HEK293 (cell line): ENCODE data around the gene EXOC3.

ENCODE experiments used
- CTCF ChIA-PET: fragments of 350-600 bp; formaldehyde crosslinking; extraction: SDS; loops from one replicate; lab custom pipeline; 2021; ENCODE audit warnings: antibody characterized with exemption; lab: Yijun Ruan, JAX
- POLR2A ChIA-PET: fragments of 300-600 bp; formaldehyde crosslinking; extraction: SDS; loops from one replicate; lab custom pipeline; 2020; ENCODE audit warnings: antibody characterized with exemption, inconsistent platforms; lab: Yijun Ruan, JAX
- H3K27ac ChIP-seq: fragments of 200-500 bp; sonication (Bioruptor generic); 2 replicates; pipeline ENCODE4 v1.5.1; 2014; ENCODE audit warnings: low read depth, low read length, control low read depth, inconsistent platforms; ENCODE audit errors: extremely low read depth
- H3K36me3 ChIP-seq, 2 experiments: fragments of 200-500 bp in 1 of 2; sonication (Bioruptor generic) in 1 of 2; 1 replicate in 1 of 2; 2 replicates in 1 of 2; pipeline ENCODE4 v1.5.1; 2014 to 2017; ENCODE audit warnings: inconsistent platforms in 2 of 2, low read length in 2 of 2; ENCODE audit not compliant: control insufficient read depth in 2 of 2, insufficient read depth in 1 of 2
- H3K4me1 ChIP-seq: fragments of 200-500 bp; sonication (Bioruptor generic); 2 replicates; pipeline ENCODE4 v1.5.1; 2014; ENCODE audit warnings: mild to moderate bottlenecking, low read length, inconsistent platforms; ENCODE audit not compliant: control insufficient read depth, insufficient read depth
- H3K4me3 ChIP-seq: 2 replicates; pipeline ENCODE4 v1.5.1; 2011; ENCODE audit warnings: low read depth, mild to moderate bottlenecking, control low read depth, low read length, moderate library complexity
- H3K9me3 ChIP-seq: fragments of 200-500 bp; sonication (Bioruptor generic); 2 replicates; pipeline ENCODE4 v1.5.1; 2014; ENCODE audit warnings: low read depth, low read length, inconsistent platforms; ENCODE audit not compliant: control insufficient read depth, insufficient read depth
- EGR2 ChIP-seq: fragments of 450-650 bp; formaldehyde crosslinking; IDR thresholded peaks from 2 replicates; pipeline ENCODE4 v1.5.1; 2016; ENCODE audit warnings: low read depth, missing biosample characterization, missing genetic modification characterization
- GFI1B ChIP-seq: fragments of 450-650 bp; formaldehyde crosslinking; IDR thresholded peaks from 2 replicates; pipeline ENCODE4 v1.5.1; 2016; ENCODE audit warnings: missing biosample characterization, missing genetic modification characterization
- IKZF3 ChIP-seq: fragments of 450-650 bp; IDR thresholded peaks from 2 replicates; pipeline ENCODE4 v1.5.0; 2018; ENCODE audit warnings: missing biosample characterization, mild to moderate bottlenecking, missing genetic modification characterization, moderate library complexity
- KLF9 ChIP-seq: fragments of 450-650 bp; formaldehyde crosslinking; IDR thresholded peaks from 2 replicates; pipeline ENCODE4 v1.5.1; 2016; ENCODE audit warnings: missing biosample characterization, missing genetic modification characterization, low read depth
- PATZ1 ChIP-seq: fragments of 450-650 bp; formaldehyde crosslinking; IDR thresholded peaks from 2 replicates; pipeline ENCODE4 v1.5.1; 2016; ENCODE audit warnings: missing biosample characterization, missing genetic modification characterization
- PRDM1 ChIP-seq: fragments of 450-650 bp; formaldehyde crosslinking; IDR thresholded peaks from 2 replicates; pipeline ENCODE4; 2016; ENCODE audit warnings: missing biosample characterization, missing genetic modification characterization
- REST ChIP-seq: fragments of 450-650 bp; formaldehyde crosslinking; IDR thresholded peaks from 2 replicates; pipeline ENCODE4 v1.5.1; 2016; ENCODE audit warnings: missing biosample characterization, missing genetic modification characterization
- ZBTB11 ChIP-seq: fragments of 450-650 bp; formaldehyde crosslinking; conservative IDR thresholded peaks from 2 replicates; pipeline ENCODE4 v1.5.1; 2016; ENCODE audit warnings: low read depth, missing biosample characterization, missing genetic modification characterization
- ZBTB8A ChIP-seq: fragments of 450-650 bp; formaldehyde crosslinking; IDR thresholded peaks from 2 replicates; pipeline ENCODE4 v1.5.1; 2016; ENCODE audit warnings: missing biosample characterization, missing genetic modification characterization
- ZEB2 ChIP-seq: fragments of 450-650 bp; formaldehyde crosslinking; IDR thresholded peaks from 2 replicates; pipeline ENCODE4 v1.5.1; 2016; ENCODE audit warnings: missing biosample characterization, missing genetic modification characterization
- ZFHX2 ChIP-seq: fragments of 450-650 bp; formaldehyde crosslinking; conservative IDR thresholded peaks from 2 replicates; pipeline ENCODE4 v1.5.1; 2016; ENCODE audit warnings: missing biosample characterization, missing genetic modification characterization
- ZNF121 ChIP-seq: fragments of 450-650 bp; formaldehyde crosslinking; IDR thresholded peaks from 2 replicates; pipeline ENCODE4 v1.5.1; 2016; ENCODE audit warnings: missing biosample characterization, missing genetic modification characterization
- ZNF133 ChIP-seq: fragments of 450-650 bp; formaldehyde crosslinking; IDR thresholded peaks from 2 replicates; pipeline ENCODE4 v1.5.1; 2016; ENCODE audit warnings: missing biosample characterization, missing genetic modification characterization
- ZNF146 ChIP-seq: fragments of 450-650 bp; formaldehyde crosslinking; IDR thresholded peaks from 2 replicates; pipeline ENCODE4 v1.5.1; 2016; ENCODE audit warnings: missing biosample characterization, missing genetic modification characterization
- ZNF423 ChIP-seq: fragments of 450-650 bp; formaldehyde crosslinking; IDR thresholded peaks from 2 replicates; pipeline ENCODE4 v1.5.1; 2016; ENCODE audit warnings: missing biosample characterization, missing genetic modification characterization
- ZNF449 ChIP-seq: fragments of 450-650 bp; formaldehyde crosslinking; IDR thresholded peaks from 2 replicates; pipeline ENCODE4 v1.5.1; 2017; ENCODE audit warnings: missing biosample characterization, mild to moderate bottlenecking, missing genetic modification characterization, moderate library complexity
- ZNF561 ChIP-seq: fragments of 450-650 bp; IDR thresholded peaks from 2 replicates; pipeline ENCODE4 v1.5.1; 2018; ENCODE audit warnings: missing biosample characterization, missing genetic modification characterization, borderline replicate concordance
- ZNF621 ChIP-seq: fragments of 450-650 bp; formaldehyde crosslinking; IDR thresholded peaks from 2 replicates; pipeline ENCODE4 v1.5.1; 2017; ENCODE audit warnings: missing biosample characterization, missing genetic modification characterization
- ZNF701 ChIP-seq: fragments of 450-650 bp; formaldehyde crosslinking; IDR thresholded peaks from 2 replicates; pipeline ENCODE4 v1.5.1; 2016; ENCODE audit warnings: missing biosample characterization, missing genetic modification characterization
- ZNF747 ChIP-seq: fragments of 450-650 bp; formaldehyde crosslinking; IDR thresholded peaks from 2 replicates; pipeline ENCODE4 v1.5.1; 2016; ENCODE audit warnings: missing biosample characterization, missing genetic modification characterization
- ZNF76 ChIP-seq: fragments of 450-650 bp; formaldehyde crosslinking; IDR thresholded peaks from 2 replicates; pipeline ENCODE4; 2016; ENCODE audit warnings: low read depth, missing biosample characterization, missing genetic modification characterization, borderline replicate concordance
- ZNF792 ChIP-seq: fragments of 450-650 bp; formaldehyde crosslinking; IDR thresholded peaks from 2 replicates; pipeline ENCODE4 v1.5.1; 2016; ENCODE audit warnings: missing biosample characterization, missing genetic modification characterization
- ZNF830 ChIP-seq: fragments of 450-650 bp; IDR thresholded peaks from 2 replicates; pipeline ENCODE4 v1.5.0; 2018; ENCODE audit warnings: missing biosample characterization, missing genetic modification characterization, low read depth, mild to moderate bottlenecking, moderate library complexity
- ZSCAN4 ChIP-seq: fragments of 450-650 bp; formaldehyde crosslinking; IDR thresholded peaks from 2 replicates; pipeline ENCODE4 v1.5.1; 2017; ENCODE audit warnings: missing biosample characterization, missing genetic modification characterization
- ZXDB ChIP-seq: fragments of 450-650 bp; formaldehyde crosslinking; IDR thresholded peaks from 2 replicates; pipeline ENCODE4 v1.5.1; 2016; ENCODE audit warnings: missing biosample characterization, missing genetic modification characterization

EXOC3 gene

GRCh38 chr5:423233-423565 lies 19.8 kb upstream of the EXOC3 start (continued):
- no peak for TF ChIP-seq ZBTB11
- TF ChIP-seq IKZF3: no peak
- no peak for TF ChIP-seq ZNF133
- no peak for TF ChIP-seq ZNF561 (tag by site-specific recombination)
- TF ChIP-seq GFI1B (tag by site-specific recombination): no peak
- no peak for TF ChIP-seq PRDM1
- no peak for TF ChIP-seq ZNF76 (tag by site-specific recombination)
- TF ChIP-seq ZNF792: no peak
- no peak for TF ChIP-seq ZXDB (tag by site-specific recombination)

GRCh38 chr5:423626-424261 lies 19.2 kb upstream of the EXOC3 start:
- POLR2A ChIA-PET: interaction anchor here (1.0 kb wide), 1 partner anchor 24 kb away, joined by 3 read pairs; no protein-coding TSS in a partner anchor
- peaks cover 0 to 34% of the 10 kb centered on the region in 2 experiments; a peak in 2 of 3 replicates for H3K36me3 ChIP-seq
- CTCF ChIA-PET: interaction anchor here (1.0 to 2.4 kb wide), 5 partner anchors 9 to 107 kb away, joined by 3 to 15 read pairs (median 3); no protein-coding TSS in a partner anchor
- 0 out of 2 replicates have a peak, but pooled peaks cover 2% of the 10 kb centered on the region for H3K4me1 ChIP-seq
- no peak overlapping the region for H3K27ac ChIP-seq
- TF ChIP-seq ZNF701 (tag by site-specific recombination) (no peak), REST (tag by site-specific recombination) (peak; percentile 59), ZBTB8A (tag by site-specific recombination) (no peak), ZNF121 (tag by site-specific recombination) (no peak), ZNF423 (no peak), ZNF830 (tag by site-specific recombination) (no peak), ZNF747 (tag by site-specific recombination) (no peak), KLF9 (tag by site-specific recombination) (0 out of 2 replicates have a peak, but pooled peaks have one; percentile 20), EGR2 (tag by site-specific recombination) (peak; percentile 56), ZSCAN4 (tag by site-specific recombination) (no peak), ZFHX2 (peak; percentile 70), ZNF621 (no peak), PATZ1 (tag by site-specific recombination) (no peak), ZNF146 (tag by site-specific recombination) (no peak), ZEB2 (no peak), ZNF449 (no peak)
- H3K4me3 ChIP-seq: no peak overlapping the region
- H3K9me3 ChIP-seq: no peaks in the 10 kb centered on the region
